T-helper 17 cell (primary cell): ENCODE data around the gene HOXC12. TPM values are rescaled to one million over a fixed set of nuclear protein-coding genes. Genes with fewer than 3 reads are reported as not detected.
A peak's percentile ranks its signal among the peaks of the same experiment; 100 is the strongest.

Experiments
- ATAC-seq: fragments of 150-1000 bp; cut with Tn5 transposase; 2 replicates; pipeline ENCODE4 v1.10.0; 2021; ENCODE audit warnings: mild to moderate bottlenecking, moderate library complexity
- DNase-seq, 3 donors: peaks; one replicate each; pipeline versions ENCODE4 v3.0.0 to v3.0.0-alpha.2; 2020 to 2021
- H3K9me3 ChIP-seq: one replicate; pipeline ENCODE4 v1.7.0; 2013; ENCODE audit warnings: low read length, mild to moderate bottlenecking; ENCODE audit not compliant: control insufficient read depth, poor library complexity, severe bottlenecking
- H3K27ac Mint-ChIP-seq: one replicate; pipeline ENCODE4 v1.8.0; 2022; ENCODE audit warnings: mild to moderate bottlenecking, moderate library complexity, mixed read lengths
- H3K27me3 Mint-ChIP-seq: one replicate; pipeline ENCODE4 v1.8.0; 2022; ENCODE audit warnings: mixed read lengths
- H3K36me3 Mint-ChIP-seq: one replicate; pipeline ENCODE4 v1.8.0; 2022; ENCODE audit warnings: low read depth, mixed read lengths
- H3K4me1 Mint-ChIP-seq: one replicate; pipeline ENCODE4 v1.8.0; 2022; ENCODE audit warnings: mild to moderate bottlenecking, mixed read lengths
- H3K4me3 Mint-ChIP-seq: one replicate; pipeline ENCODE4 v1.8.0; 2022; ENCODE audit warnings: mild to moderate bottlenecking, moderate library complexity, mixed read lengths
- total RNA-seq, 4 donors: library from RNA in 2 of 4; stranded (reverse) in 2 of 4; gene quantifications; one replicate each; pipeline ENCODE4 v1.2.3 and lab custom pipeline; 2022 to 2026

HOXC12 gene
- total RNA-seq, 2 donors from 2014 or later, result not detected

- Mint-ChIP-seq H3K4me1 (peaks cover 28% of the 10 kb centered on the region), H3K27me3 (peaks cover 89% of the 10 kb centered on the region), H3K27ac (no peak overlapping the region), H3K4me3 (no peak overlapping the region), H3K36me3 (no peaks in the 10 kb centered on the region)
- no peak for DNase-seq
- no peaks in the 10 kb centered on the region for H3K9me3 ChIP-seq
- no peak for ATAC-seq
Observed at GRCh38 chr12:53981634-53982565, 27.2 kb downstream of the HOXC12 start.

GRCh38 chr12:53982648-53983567 is 28.2 kb downstream of the HOXC12 start:
- Mint-ChIP-seq H3K27ac (peak overlapping the region; percentile 73), H3K27me3 (peaks cover 89% of the 10 kb centered on the region), H3K4me1 (peaks cover 28% of the 10 kb centered on the region), H3K4me3 (peak overlapping the region; percentile 33), H3K36me3 (no peaks in the 10 kb centered on the region)
- DNase-seq (no peak), ATAC-seq (no peak)
- no peaks in the 10 kb centered on the region for H3K9me3 ChIP-seq

GRCh38 chr12:53983568-53983949 is 28.9 kb downstream of the HOXC12 start:
- peaks cover 89% of the 10 kb centered on the region for H3K27me3 Mint-ChIP-seq
- peaks cover 29% of the 10 kb centered on the region for H3K4me1 Mint-ChIP-seq
- H3K4me3 Mint-ChIP-seq, result peak overlapping the region; percentile 26
- no peaks in the 10 kb centered on the region for H3K9me3 ChIP-seq
- DNase-seq (no peak), ATAC-seq (no peak)
- no peaks in the 10 kb centered on the region for H3K36me3 Mint-ChIP-seq
- H3K27ac Mint-ChIP-seq, result peak overlapping the region; percentile 73

- DNase-seq (no peak), ATAC-seq (no peak)
- H3K4me1 Mint-ChIP-seq, result peaks cover 31% of the 10 kb centered on the region
- H3K27me3 Mint-ChIP-seq, result peaks cover 90% of the 10 kb centered on the region
- no peaks in the 10 kb centered on the region for H3K36me3 Mint-ChIP-seq
- H3K27ac Mint-ChIP-seq, result peak overlapping the region; percentile 73
- no peaks in the 10 kb centered on the region for H3K9me3 ChIP-seq
- peak overlapping the region; percentile 25 for H3K4me3 Mint-ChIP-seq
Observed at GRCh38 chr12:53983950-53984572, 29.4 kb downstream of the HOXC12 start.

GRCh38 chr12:53984901-53985691 is 30.4 kb downstream of the HOXC12 start, which contains the start of gene HOXC10:
TSS of gene HOXC10 (plus strand) at chr12:53985146. CDS start at chr12:53985260, 114 bp downstream.
- peak; percentile 47 for ATAC-seq
- no peaks in the 10 kb centered on the region for H3K36me3 Mint-ChIP-seq
- peak within 1 kb of the TSS; percentile 80 for H3K27ac Mint-ChIP-seq

GRCh38 chr12:53985692-53985993 is 30.9 kb downstream of the HOXC12 start:
- H3K9me3 ChIP-seq, result no peaks in the 10 kb centered on the region
- Mint-ChIP-seq H3K4me1 (peaks cover 42% of the 10 kb centered on the region), H3K4me3 (peak overlapping the region; percentile 82), H3K27me3 (peaks cover 91% of the 10 kb centered on the region), H3K27ac (peak overlapping the region; percentile 80), H3K36me3 (peaks cover 4% of the 10 kb centered on the region)
- ATAC-seq (no peak), DNase-seq (no peak)

More at GRCh38 chr12:53984901-53985691, 30.4 kb downstream of the HOXC12 start, which contains the start of gene HOXC10:
- no peaks in the 10 kb centered on the region for H3K9me3 ChIP-seq
- Mint-ChIP-seq H3K4me3 (peak within 1 kb of the TSS; percentile 82), H3K27me3 (peaks cover 91% of the 10 kb centered on the region), H3K4me1 (peaks cover 41% of the 10 kb centered on the region)
- DNase-seq, result peak in 2 of 3 donors; percentile 44

GRCh38 chr12:53985994-53986685 is 31.4 kb downstream of the HOXC12 start:
- no peaks in the 10 kb centered on the region for H3K9me3 ChIP-seq
- H3K27me3 Mint-ChIP-seq, result peaks cover 91% of the 10 kb centered on the region
- DNase-seq (no peak), ATAC-seq (no peak)
- peaks cover 4% of the 10 kb centered on the region for H3K36me3 Mint-ChIP-seq
- H3K4me1 Mint-ChIP-seq, result peaks cover 42% of the 10 kb centered on the region
- peak overlapping the region; percentile 82 for H3K4me3 Mint-ChIP-seq
- H3K27ac Mint-ChIP-seq, result peak overlapping the region; percentile 80

- Mint-ChIP-seq H3K36me3 (peaks cover 4% of the 10 kb centered on the region), H3K4me3 (peak overlapping the region; percentile 7), H3K27me3 (peaks cover 91% of the 10 kb centered on the region), H3K27ac (peak overlapping the region; percentile 53), H3K4me1 (peaks cover 43% of the 10 kb centered on the region)
- H3K9me3 ChIP-seq, result no peaks in the 10 kb centered on the region
- ATAC-seq (no peak), DNase-seq (no peak)
Observed at GRCh38 chr12:53986686-53987483, 32.2 kb downstream of the HOXC12 start.

GRCh38 chr12:53987787-53988230 is 33.1 kb downstream of the HOXC12 start:
- H3K4me1 Mint-ChIP-seq, result peaks cover 43% of the 10 kb centered on the region
- H3K4me3 Mint-ChIP-seq, result no peak overlapping the region
- H3K27ac Mint-ChIP-seq, result no peak overlapping the region

GRCh38 chr12:53988541-53989226 is 34.0 kb downstream of the HOXC12 start:
- no peak for ATAC-seq
- Mint-ChIP-seq H3K27me3 (peaks cover 89% of the 10 kb centered on the region), H3K27ac (no peak overlapping the region), H3K4me1 (peaks cover 43% of the 10 kb centered on the region), H3K4me3 (peak overlapping the region; percentile 55), H3K36me3 (peaks cover 4% of the 10 kb centered on the region)
- H3K9me3 ChIP-seq, result no peaks in the 10 kb centered on the region
- DNase-seq, result no peak

More at GRCh38 chr12:53987787-53988230, 33.1 kb downstream of the HOXC12 start:
- DNase-seq (no peak), ATAC-seq (no peak)
- Mint-ChIP-seq H3K36me3 (peaks cover 4% of the 10 kb centered on the region), H3K27me3 (peaks cover 90% of the 10 kb centered on the region)
- no peaks in the 10 kb centered on the region for H3K9me3 ChIP-seq
